ENCODE results near the gene SLC6A6.

The SLC6A6 gene

GRCh38 chr3:14470461-14470860 is 68.1 kb downstream of the SLC6A6 start:
- no peak for DNase-seq (ENCODE audit: low spot score)

- DNase-seq (ENCODE audit: low spot score): no peak
Measured at GRCh38 chr3:14471016-14471415, 68.6 kb downstream of the SLC6A6 start.

GRCh38 chr3:14471690-14472089 is 69.3 kb downstream of the SLC6A6 start:
- no peak for DNase-seq (ENCODE audit: low spot score)

- DNase-seq (ENCODE audit: low spot score): no peak
Measured at GRCh38 chr3:14472471-14473351, 70.3 kb downstream of the SLC6A6 start.

DNA sequence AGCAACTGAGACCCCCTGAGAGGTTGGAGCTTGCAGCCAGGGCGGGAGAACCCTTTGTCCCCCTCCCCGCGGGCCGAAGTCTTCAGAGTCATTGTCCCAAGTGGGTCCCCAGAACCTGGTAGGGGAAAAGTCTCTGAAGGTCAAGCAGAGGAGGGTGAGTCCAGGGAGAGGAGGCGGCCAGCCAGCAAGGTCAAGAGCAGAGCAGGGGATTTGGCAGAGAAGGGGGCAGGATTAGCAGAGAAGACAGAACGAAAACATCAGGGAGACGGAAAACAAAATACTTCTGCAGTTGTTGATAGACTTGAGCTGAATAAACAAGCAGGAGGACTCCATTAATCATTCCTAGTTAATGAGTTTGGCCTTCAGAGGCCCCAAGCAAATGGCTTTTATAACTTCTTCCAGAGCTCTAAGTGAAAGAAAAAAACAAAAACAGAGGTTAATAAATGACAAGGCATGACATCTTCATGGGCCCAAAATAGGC is 71.0 kb downstream of the SLC6A6 start:
- DNase-seq (ENCODE audit: low spot score): no peak

GRCh38 chr3:14474363-14475081 is 72.1 kb downstream of the SLC6A6 start:
- DNase-seq (ENCODE audit: low spot score): no peak

DNA sequence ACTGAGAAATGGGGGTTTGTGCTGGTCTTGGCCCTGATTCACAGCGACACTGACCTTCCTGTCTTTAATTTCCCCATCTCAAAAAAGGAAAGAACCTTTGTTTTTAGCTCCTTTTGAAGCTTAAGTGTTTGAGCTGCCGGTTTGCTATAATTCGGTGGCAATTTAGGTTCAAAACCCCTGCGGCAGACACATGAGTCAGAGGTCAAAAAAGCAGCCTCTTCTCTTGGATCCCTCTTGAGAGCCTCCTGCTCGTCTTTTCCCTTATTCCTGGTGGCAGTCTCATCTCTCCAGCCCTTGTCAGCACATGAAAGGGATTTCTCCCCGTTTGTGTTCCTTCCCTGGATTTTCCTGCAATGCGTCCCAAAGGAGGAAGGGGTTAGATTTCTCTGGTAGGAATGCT is 73.2 kb downstream of the SLC6A6 start:
- no peak for DNase-seq (ENCODE audit: low spot score)

DNA sequence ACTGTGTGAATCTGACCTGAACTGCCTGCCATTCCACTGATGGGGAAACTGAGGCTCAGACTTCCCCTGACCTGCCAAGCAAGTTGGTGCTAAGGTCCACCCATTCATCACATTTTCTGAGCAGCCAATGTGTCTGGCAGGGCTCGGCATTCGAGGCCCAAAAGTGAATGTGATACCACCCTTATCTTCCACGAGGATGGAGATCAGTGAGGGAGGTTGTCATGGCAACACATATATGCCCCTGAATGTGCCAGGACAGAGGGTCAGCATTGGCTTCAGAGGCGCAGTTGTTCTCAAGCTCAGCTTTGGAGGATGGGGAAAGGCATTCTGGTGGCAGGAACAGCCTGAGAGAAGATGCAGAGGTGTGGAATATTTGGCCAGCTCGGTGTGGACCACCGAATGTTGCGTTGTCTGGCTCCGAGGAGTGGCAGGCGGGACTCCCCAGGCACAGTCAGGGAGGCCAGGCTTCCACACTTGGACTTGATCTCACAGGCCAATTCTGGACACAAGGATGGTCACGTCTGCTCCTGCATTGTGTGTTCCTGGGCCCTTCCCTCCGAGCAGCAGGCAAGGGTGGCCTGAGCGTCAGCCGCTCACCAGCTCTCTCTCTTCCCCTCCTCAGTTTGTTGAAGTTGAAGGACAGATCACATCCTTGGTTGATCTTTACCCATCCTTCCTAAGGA is 74.3 kb downstream of the SLC6A6 start:
- DNase-seq (ENCODE audit: low spot score): no peak

- no peak for DNase-seq (ENCODE audit: low spot score)
Measured at GRCh38 chr3:14477311-14477935, 75.0 kb downstream of the SLC6A6 start.

GRCh38 chr3:14478956-14479550 is 76.6 kb downstream of the SLC6A6 start:
- DNase-seq (ENCODE audit: low spot score): no peak

GRCh38 chr3:14479591-14479990 is 77.2 kb downstream of the SLC6A6 start:
- DNase-seq (ENCODE audit: low spot score): no peak

DNA sequence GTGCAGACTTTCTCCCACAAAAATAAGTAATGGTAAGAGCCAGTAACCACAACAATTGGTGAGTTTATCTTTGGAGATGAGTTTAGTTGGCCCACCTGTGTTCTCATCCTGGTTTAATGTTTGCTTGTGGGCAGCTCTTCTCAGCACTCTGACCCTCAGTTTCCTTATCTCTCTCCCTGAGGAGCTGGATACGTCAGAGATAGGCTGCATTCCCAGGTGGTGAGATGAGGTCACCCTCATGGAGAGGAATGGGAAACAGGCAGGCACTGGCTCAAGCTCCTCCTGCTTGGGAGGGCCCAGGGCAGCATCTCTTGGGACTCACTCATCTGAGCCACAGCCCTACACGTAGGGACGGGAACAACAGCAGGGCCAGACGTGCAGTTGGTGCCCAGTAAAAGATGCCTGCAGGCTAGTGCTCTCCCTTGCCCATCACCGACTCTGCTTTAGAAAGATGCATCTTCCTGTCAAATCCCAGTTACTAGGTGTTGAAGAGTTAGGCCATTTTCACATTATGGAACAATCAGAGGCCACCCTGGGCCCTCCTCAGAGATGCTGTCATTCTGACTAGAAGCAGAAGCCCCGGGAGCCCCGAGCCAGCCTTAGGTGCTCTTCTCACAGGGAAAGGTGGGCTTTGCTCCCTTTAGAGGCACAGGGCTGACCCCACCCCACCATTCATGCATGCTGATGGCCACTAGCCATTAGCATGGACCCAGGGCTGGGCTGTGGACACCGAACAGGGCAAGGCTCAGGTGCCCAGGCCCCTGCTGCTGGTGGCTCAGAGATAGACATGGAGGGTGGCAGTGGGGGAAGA is 78.0 kb downstream of the SLC6A6 start:
- DNase-seq (ENCODE audit: low spot score): no peak

- no peak for DNase-seq (ENCODE audit: low spot score)
Measured at GRCh38 chr3:14481018-14481645, 78.7 kb downstream of the SLC6A6 start.

DNA sequence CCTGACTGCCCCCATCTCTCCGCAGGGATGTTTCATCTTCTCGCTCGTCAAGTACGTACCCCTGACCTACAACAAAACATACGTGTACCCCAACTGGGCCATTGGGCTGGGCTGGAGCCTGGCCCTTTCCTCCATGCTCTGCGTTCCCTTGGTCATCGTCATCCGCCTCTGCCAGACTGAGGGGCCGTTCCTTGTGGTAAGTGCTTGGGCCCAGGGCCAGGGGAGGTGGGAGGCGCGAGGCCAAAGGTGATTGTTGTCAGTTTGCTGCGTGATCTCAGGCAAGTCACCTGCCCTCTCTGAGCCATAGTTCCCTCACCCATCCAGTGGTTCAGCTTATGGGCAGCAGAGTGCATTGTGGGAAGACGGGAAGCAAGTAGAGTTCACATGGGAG is 79.2 kb downstream of the SLC6A6 start:
- no peak for DNase-seq (ENCODE audit: low spot score)

DNA sequence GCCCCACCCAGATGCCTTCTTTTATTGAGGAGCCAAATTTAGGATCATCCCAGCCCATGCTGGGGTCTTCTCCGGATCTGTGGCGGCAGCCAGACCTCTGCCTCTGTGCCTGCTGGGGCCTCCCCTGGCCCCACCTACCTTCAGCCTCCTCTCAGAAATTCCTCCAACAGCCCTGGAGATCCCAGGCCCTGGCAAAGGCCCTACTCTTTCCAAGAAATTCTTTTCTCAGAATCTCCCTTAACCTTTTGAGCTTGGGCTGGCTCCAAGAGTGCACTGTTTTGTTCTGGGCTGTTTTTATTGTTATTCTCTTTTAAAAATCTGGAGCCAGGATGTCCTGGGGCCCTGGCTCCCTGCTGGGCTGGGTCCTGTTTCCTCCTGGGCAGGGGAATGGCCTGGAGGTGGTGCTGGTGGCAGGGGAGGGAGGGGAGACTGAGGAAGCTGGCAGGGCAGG is 79.9 kb downstream of the SLC6A6 start:
- no peak for DNase-seq (ENCODE audit: low spot score)

- no peak for DNase-seq (ENCODE audit: low spot score)
Measured at GRCh38 chr3:14483286-14483685, 80.9 kb downstream of the SLC6A6 start.

DNA sequence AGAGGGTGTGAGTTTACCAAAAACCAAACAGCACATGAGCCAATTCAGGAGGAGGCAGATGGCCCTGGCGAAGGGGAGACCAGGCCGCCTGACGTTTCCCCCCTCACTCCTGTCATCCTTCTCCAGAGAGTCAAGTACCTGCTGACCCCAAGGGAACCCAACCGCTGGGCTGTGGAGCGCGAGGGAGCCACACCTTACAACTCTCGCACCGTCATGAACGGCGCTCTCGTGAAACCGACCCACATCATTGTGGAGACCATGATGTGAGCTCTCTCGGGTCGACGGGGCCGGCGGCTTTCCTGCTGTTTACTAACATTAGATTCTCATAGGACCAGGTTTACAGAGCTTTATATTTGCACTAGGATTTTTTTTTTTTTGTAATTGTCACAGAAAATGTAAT is 82.3 kb downstream of the SLC6A6 start:
- no peak for DNase-seq (ENCODE audit: low spot score)

DNA sequence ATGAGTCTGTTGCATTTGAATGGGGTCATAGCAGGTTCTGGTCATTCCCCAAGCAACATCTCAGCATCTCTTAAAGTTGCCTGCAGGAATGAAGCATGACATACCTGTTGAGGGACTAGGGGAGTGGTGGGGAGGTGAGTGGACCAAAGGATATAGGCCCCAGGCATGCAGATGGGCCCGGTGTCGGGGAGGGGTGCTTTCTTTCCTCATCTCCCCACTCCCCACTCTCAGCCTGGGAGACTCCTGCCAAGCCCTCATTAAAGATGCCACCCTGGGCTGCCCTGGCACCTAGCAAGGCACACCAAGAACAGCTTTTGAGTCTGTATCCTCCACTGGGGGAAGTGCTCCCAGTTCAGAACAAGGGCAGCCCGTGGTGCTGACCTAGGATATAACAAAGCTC is 83.6 kb downstream of the SLC6A6 start:
- no peak for DNase-seq (ENCODE audit: low spot score)

- no peak for DNase-seq (ENCODE audit: low spot score)
Measured at GRCh38 chr3:14486460-14486859, 84.1 kb downstream of the SLC6A6 start.

GRCh38 chr3:14487086-14487485 is 84.7 kb downstream of the SLC6A6 start:
- no peak for DNase-seq (ENCODE audit: low spot score)

Data from cerebellar cortex (tissue), 1 donor.